ENCODE measurements around the gene BPIFA1. TPM values are rescaled to one million over a fixed set of nuclear protein-coding genes. Genes with fewer than 3 reads are reported as not detected.
A peak's percentile ranks its signal among the peaks of the same experiment; 100 is the strongest.

Gene BPIFA1
- total RNA-seq, 1 donor, result not detected

- no peak for DNase-seq (ENCODE audit: low read depth)
Measured at GRCh38 chr20:33284937-33285336, 49.1 kb downstream of the BPIFA1 start.

GRCh38 chr20:33285861-33286495 lies 50.2 kb downstream of the BPIFA1 start:
- DNase-seq (ENCODE audit: low read depth), result no peak
- TF ChIP-seq CTCF (IDR thresholded peaks at IDR 0.05; ENCODE audit: insufficient read depth, low read depth, low read length), result no peak
- H3K4me3 ChIP-seq (ENCODE audit: low read depth, low read length), result no peak overlapping the region

More at GRCh38 chr20:33284937-33285336, 49.1 kb downstream of the BPIFA1 start:
- H3K4me3 ChIP-seq (ENCODE audit: low read depth, low read length), result no peak overlapping the region
- no peak for TF ChIP-seq CTCF (IDR thresholded peaks at IDR 0.05; ENCODE audit: insufficient read depth, low read depth, low read length)

GRCh38 chr20:33287884-33288283 lies 52.1 kb downstream of the BPIFA1 start:
- DNase-seq (ENCODE audit: low read depth), result no peak
- TF ChIP-seq CTCF (IDR thresholded peaks at IDR 0.05; ENCODE audit: insufficient read depth, low read depth, low read length), result no peak
- H3K4me3 ChIP-seq (ENCODE audit: low read depth, low read length), result no peak overlapping the region

GRCh38 chr20:33290852-33291251 lies 55.1 kb downstream of the BPIFA1 start:
- TF ChIP-seq CTCF (IDR thresholded peaks at IDR 0.05; ENCODE audit: insufficient read depth, low read depth, low read length), result no peak
- DNase-seq (ENCODE audit: low read depth), result no peak

GRCh38 chr20:33291416-33291815 lies 55.6 kb downstream of the BPIFA1 start:
- H3K4me3 ChIP-seq (ENCODE audit: low read depth, low read length), result no peak overlapping the region
- no peak for DNase-seq (ENCODE audit: low read depth)
- TF ChIP-seq CTCF (IDR thresholded peaks at IDR 0.05; ENCODE audit: insufficient read depth, low read depth, low read length), result no peak

More at GRCh38 chr20:33290852-33291251, 55.1 kb downstream of the BPIFA1 start:
- no peak overlapping the region for H3K4me3 ChIP-seq (ENCODE audit: low read depth, low read length)

GRCh38 chr20:33291830-33292355 lies 56.1 kb downstream of the BPIFA1 start:
- peak; percentile 4 for DNase-seq (ENCODE audit: low read depth)
- no peak overlapping the region for H3K4me3 ChIP-seq (ENCODE audit: low read depth, low read length)
- peak; percentile 91 for TF ChIP-seq CTCF (IDR thresholded peaks at IDR 0.05; ENCODE audit: insufficient read depth, low read depth, low read length)

Other genes starting within 250 kb of the BPIFA1 start
- gene SUN5, start 231.6 kb upstream of the BPIFA1 start, total RNA-seq, result not detected in 2 replicates
- not detected in 2 replicates for gene BPIFB2, start 228.3 kb upstream of the BPIFA1 start, total RNA-seq
- gene BPIFB6, start 204.3 kb upstream of the BPIFA1 start, total RNA-seq, result not detected in 2 replicates
- gene BPIFB3, start 182.1 kb upstream of the BPIFA1 start, total RNA-seq, result not detected in 2 replicates
- gene BPIFB4, start 156.4 kb upstream of the BPIFA1 start, total RNA-seq, result not detected in 2 replicates
- gene BPIFA2, start 67.8 kb upstream of the BPIFA1 start, total RNA-seq, result not detected in 2 replicates
- gene BPIFA3, start 18.6 kb upstream of the BPIFA1 start, total RNA-seq, result not detected in 2 replicates
- gene BPIFB1, start 47.2 kb downstream of the BPIFA1 start, total RNA-seq, result not detected in 2 replicates
- gene CDK5RAP1, start 165.5 kb downstream of the BPIFA1 start, total RNA-seq, result 19.3 and 22.5 TPM in 2 replicates
- 6.0 and 20.3 TPM in 2 replicates for gene SNTA1, start 207.8 kb downstream of the BPIFA1 start, total RNA-seq